UCSD-AML1 (cell line): ENCODE data around the gene PIERCE2.
"Not testable (repeated sequence)": the region's sequence is repeated elsewhere in the genome, so short reads cannot be mapped to it uniquely, and the experiment has no call there.

Experiments
- DNase-seq: peaks from one replicate; lab custom pipeline; 2025; ENCODE audit not compliant: unreplicated experiment; lab: John Stamatoyannopoulos, UW

The PIERCE2 gene

GRCh38 chr15:55422089-55422488 is 13.8 kb downstream of the PIERCE2 start:
- DNase-seq: no peak

GRCh38 chr15:55434989-55435825 is 26.9 kb downstream of the PIERCE2 start:
- DNase-seq: no peak

GRCh38 chr15:55443141-55443540 is 34.8 kb downstream of the PIERCE2 start:
- not testable (repeated sequence) for DNase-seq

GRCh38 chr15:55445936-55446335 is 37.6 kb downstream of the PIERCE2 start:
- not testable (repeated sequence) for DNase-seq

GRCh38 chr15:55446379-55447029 is 38.2 kb downstream of the PIERCE2 start:
- DNase-seq: not testable (repeated sequence)

GRCh38 chr15:55447030-55447394 is 38.7 kb downstream of the PIERCE2 start:
- not testable (repeated sequence) for DNase-seq

- DNase-seq: no peak
Measured at GRCh38 chr15:55457401-55458022, 49.2 kb downstream of the PIERCE2 start.

GRCh38 chr15:55461447-55461846 is 53.2 kb downstream of the PIERCE2 start:
- no peak for DNase-seq

GRCh38 chr15:55468321-55468720 is 60.0 kb downstream of the PIERCE2 start:
- DNase-seq: no peak
